Measurements from ENCODE around the gene PASD1.

DNA sequence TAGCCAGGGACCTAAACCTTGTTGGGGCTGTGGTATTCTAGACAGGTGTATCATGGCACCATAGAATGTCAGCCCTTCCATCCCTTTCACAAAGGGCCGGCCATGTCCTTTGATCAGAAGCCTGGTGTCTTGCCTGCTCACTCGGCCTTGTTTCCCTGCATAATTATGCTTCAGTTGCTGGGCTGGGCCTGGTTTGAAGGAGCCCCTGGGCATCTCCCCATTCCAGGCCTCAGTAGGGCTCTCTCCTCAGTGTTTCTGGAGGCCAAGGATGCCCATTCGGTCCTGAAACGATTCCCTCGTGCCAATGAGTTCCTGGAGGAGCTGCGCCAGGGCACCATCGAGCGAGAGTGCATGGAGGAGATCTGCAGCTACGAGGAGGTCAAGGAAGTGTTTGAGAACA lies 136.3 kb downstream of the PASD1 start:
- TF ChIP-seq EZH2 (IDR thresholded peaks at IDR 0.05; ENCODE audit: low read length, unreplicated experiment), result no peak
- TF ChIP-seq, protein P1, sequence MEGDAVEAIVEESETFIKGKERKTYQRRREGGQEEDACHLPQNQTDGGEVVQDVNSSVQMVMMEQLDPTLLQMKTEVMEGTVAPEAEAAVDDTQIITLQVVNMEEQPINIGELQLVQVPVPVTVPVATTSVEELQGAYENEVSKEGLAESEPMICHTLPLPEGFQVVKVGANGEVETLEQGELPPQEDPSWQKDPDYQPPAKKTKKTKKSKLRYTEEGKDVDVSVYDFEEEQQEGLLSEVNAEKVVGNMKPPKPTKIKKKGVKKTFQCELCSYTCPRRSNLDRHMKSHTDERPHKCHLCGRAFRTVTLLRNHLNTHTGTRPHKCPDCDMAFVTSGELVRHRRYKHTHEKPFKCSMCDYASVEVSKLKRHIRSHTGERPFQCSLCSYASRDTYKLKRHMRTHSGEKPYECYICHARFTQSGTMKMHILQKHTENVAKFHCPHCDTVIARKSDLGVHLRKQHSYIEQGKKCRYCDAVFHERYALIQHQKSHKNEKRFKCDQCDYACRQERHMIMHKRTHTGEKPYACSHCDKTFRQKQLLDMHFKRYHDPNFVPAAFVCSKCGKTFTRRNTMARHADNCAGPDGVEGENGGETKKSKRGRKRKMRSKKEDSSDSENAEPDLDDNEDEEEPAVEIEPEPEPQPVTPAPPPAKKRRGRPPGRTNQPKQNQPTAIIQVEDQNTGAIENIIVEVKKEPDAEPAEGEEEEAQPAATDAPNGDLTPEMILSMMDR (conservative IDR thresholded peaks at IDR 0.05; ENCODE audit: low read depth, low read length), result no peak
